ENCODE measurements around the gene VEGFB.

Gene VEGFB

DNA sequence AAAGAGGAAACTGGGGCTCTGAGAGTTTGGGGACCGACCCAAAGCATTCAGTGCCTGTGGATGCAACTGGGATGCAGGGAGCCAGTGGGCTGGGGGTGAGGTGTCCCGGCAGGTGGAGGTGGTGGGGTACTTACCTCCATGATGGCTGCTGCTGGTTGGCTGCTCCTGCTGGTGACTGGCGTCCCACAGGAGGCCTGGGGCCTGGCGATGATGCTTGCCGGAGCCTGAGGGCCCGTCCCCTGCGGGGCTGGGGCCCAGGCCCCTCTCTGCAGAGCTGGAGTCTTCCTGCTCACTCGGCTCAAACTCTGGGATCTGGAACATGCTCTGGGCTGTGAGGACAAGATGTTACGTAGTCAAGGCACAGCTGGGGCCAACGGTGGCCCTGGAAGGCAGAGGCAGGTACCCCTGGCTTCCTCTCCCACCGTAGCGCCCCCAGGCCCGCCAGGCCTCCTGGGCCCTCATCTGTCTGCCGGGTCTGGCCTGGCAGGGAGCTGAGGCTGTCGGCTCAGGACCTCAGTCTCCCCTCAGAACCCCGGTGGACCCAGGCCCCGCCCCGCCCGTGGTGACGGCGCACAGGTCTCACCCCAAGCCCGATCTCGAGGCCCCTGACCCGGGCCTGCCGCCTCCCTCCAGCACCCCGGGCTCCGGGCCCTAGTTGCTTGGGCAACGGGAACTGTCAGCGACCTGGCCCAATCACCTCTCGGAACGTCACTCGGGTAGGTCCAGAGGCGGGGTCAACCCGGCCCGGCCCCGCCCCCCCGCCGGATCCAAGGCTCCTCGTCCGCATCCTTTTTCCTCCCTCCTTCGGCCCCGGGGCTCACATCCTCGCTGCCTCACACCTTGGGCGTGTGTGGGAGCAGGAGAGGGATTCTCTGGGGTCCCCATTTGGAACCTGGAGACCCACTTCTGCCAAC, 49.9 kb downstream of the VEGFB start, which contains the start of gene BAD:
BAD (minus strand) TSS at position 618 of the 914 bp plus-strand sequence; CDS start at position 321, 297 bp downstream.
- peak; percentile 90 for DNase-seq (ENCODE audit: low read depth)

DNA sequence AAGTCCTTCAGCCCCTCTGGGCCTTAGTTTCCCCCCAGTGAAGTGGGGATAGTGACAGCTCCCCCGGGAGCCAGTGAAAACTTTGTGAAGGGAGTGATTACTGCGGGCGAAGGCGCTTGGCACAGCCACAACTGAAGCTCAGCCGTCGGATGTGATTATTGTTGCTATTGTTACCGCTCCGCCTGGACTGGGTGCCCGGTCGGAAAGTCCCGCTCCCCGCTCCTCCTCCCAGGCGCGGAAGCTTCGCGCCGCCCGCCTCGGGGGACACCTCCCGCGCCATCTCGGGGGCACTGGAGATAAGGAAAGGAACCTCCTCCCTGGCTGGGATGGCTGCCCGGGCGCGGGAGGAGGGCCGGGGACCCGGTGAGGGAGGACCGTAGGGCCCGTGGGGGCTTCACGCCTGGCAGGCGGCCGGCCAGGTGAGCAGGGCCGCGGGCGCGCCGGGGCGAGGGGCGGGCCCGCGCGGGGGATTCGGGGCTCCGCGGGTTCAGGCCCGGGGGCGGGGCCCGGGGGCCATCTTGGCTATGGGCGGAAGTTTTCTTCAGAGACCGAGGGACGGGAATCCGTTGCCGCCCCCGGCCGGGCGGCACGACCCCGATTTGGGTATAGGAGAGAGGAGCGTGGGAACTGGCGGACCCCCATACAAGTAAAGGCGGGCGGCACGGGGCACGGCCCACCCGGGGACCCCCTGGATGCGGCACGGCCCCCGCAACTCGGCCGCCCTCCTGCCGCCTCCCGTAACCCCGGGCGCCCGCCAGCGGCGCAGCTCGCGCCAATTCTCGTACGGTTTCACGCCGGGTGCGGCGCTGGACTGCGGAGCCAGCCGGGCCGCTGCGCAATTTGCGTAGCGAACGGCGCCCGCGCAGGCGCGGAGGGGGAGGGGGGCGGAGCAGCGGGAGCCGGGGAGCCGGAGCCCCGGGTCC, 50.8 kb downstream of the VEGFB start, which contains the start of gene GPR137:
GPR137 (plus strand) TSS at position 887 of the 923 bp plus-strand sequence. CDS start 677 bp downstream, outside the sequence.
- DNase-seq (ENCODE audit: low read depth), result peak; percentile 95

- no peak for DNase-seq (ENCODE audit: low read depth)
Observed at GRCh38 chr11:64285885-64286800, 51.8 kb downstream of the VEGFB start.

GRCh38 chr11:64286801-64287159, 52.4 kb downstream of the VEGFB start:
- DNase-seq (ENCODE audit: low read depth), result no peak

DNA sequence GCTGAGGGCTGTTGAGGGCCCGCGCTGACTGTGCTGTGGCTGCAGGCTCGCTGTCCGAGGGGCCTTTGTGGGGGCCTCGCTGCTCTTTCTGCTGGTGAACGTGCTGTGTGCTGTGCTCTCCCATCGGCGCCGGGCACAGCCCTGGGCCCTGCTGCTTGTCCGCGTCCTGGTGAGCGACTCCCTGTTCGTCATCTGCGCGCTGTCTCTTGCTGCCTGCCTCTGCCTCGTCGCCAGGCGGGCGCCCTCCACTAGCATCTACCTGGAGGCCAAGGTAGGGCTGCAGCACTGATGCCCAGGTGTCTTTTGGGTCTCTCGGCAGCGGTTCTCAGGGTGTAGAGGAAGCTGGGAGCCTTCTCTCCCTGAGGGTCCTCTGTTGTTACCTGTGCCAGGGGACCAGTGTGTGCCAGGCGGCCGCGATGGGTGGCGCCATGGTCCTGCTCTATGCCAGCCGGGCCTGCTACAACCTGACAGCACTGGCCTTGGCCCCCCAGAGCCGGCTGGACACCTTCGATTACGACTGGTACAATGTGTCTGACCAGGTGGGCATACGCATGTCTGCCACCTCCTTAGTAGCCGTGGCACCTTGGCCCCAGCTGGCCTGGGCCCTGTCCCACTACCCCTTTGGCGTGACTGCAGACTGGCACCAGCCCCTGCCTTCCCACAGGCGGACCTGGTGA, 53.4 kb downstream of the VEGFB start:
- DNase-seq (ENCODE audit: low read depth), result no peak

GRCh38 chr11:64288353-64288750, 54.0 kb downstream of the VEGFB start:
- DNase-seq (ENCODE audit: low read depth), result no peak

Data from stimulated activated CD8-positive, alpha-beta memory T cell treated with anti-CD3 and anti-CD28 coated beads, Interleukin-15, amount 100 ng/mL, for 24 hours (primary cell).